Umbilical cord (tissue), 2 donors: ENCODE measurements around the gene EBF4. TPM values are rescaled to one million over a fixed set of nuclear protein-coding genes. Genes with fewer than 3 reads are reported as not detected.

Experiments used
- DNase-seq: peaks from one replicate; pipeline ENCODE4 v3.0.0-alpha.2; 2015; ENCODE audit warnings: low spot score
- total RNA-seq: library from RNA; depleted of rRNA; stranded (reverse); fragments of >200 nt; gene quantifications from one replicate; pipeline ENCODE4 v1.2.3, GENCODE V29; 2014; ENCODE audit warnings: low replicate concordance; ENCODE audit not compliant: insufficient read depth

Gene EBF4
- total RNA-seq, 1 donor from 2014 or later: 14.4 TPM

GRCh38 chr20:2699775-2700413 lies 7.3 kb downstream of the EBF4 start:
- no peak for DNase-seq

GRCh38 chr20:2700913-2701620 lies 8.5 kb downstream of the EBF4 start:
- DNase-seq: no peak

GRCh38 chr20:2701671-2702081 lies 9.1 kb downstream of the EBF4 start:
- no peak for DNase-seq

GRCh38 chr20:2703716-2704475 lies 11.3 kb downstream of the EBF4 start:
- no peak for DNase-seq

DNA sequence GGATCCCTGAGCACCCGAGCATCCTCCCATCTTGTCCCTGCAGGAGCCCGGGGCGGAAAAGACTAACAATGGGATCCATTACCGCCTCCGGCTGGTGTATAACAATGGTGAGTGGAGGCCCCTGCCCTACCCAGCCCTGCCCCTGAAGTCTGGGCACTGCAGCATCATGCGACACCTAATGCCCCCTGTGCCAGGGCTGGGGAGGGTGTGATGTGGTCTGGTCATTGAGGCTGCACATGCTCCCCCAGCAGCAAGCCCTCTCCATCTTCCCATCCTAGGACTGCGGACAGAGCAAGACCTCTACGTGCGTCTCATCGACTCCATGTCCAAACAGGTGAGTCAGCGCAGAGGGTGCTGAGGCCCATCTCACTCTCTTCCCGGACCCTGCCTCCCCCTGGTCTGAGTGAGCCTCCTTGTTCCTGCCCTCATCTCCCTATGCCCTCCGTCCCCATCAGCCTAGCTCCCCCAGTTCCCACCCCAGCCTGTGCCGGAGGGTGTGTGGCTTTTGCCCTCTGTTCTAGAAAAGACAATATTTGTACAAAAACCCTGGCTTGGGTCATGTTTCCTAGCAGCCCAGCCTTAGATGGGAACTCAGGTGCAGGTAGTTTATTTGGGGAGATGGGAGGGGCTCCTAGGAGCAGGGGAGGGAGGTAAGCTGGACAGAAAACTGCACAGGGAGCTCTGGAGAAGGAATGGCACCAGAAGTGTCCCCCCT lies 13.5 kb downstream of the EBF4 start:
- DNase-seq: no peak

DNA sequence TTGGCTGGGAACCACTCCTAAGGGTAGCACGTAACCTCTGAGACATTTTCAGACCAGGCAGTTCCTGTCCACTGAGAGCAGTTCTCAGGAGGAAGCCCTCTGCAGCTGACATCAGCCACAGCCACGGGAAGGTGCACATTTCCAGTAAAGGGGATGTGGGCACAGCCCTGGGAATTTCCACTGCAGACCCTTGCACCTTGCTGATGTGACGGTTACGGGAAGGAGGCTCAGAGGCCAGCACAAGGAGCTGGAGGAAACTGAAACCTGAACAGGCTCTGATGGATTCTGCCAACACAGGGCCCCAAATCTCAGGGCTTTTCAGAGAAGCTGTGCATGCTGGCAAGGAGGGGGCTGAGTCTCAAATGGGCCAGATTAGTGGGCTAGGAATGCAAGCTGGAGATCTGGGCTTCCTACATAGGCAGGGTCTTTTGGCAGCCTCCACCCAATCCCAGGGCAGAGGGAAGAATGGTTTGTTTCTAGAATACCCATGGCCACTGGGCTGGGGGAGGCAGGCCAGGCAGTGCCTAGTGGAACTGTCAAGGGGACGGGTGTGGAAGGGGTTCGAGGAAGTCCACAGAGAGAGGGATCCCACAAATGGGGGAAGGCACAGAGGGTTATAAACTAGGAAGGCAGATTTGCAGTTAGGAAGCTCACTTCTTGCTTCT lies 14.2 kb downstream of the EBF4 start:
- peak; percentile 57 for DNase-seq

- no peak for DNase-seq
These were observed 14.9 kb downstream of the EBF4 start for GRCh38 chr20:2707353-2708072.

GRCh38 chr20:2708073-2708415 lies 15.5 kb downstream of the EBF4 start:
- DNase-seq: no peak

- no peak for DNase-seq
These were observed 16.1 kb downstream of the EBF4 start for GRCh38 chr20:2708665-2709064.

- no peak for DNase-seq
These were observed 16.8 kb downstream of the EBF4 start for GRCh38 chr20:2709205-2709981.

- DNase-seq: no peak
These were observed 20.7 kb downstream of the EBF4 start for GRCh38 chr20:2713285-2713684.

GRCh38 chr20:2729251-2729713 lies 36.7 kb downstream of the EBF4 start:
- DNase-seq: peak; percentile 94

- peak; percentile 17 for DNase-seq
These were observed 37.2 kb downstream of the EBF4 start for GRCh38 chr20:2729791-2730190.

DNA sequence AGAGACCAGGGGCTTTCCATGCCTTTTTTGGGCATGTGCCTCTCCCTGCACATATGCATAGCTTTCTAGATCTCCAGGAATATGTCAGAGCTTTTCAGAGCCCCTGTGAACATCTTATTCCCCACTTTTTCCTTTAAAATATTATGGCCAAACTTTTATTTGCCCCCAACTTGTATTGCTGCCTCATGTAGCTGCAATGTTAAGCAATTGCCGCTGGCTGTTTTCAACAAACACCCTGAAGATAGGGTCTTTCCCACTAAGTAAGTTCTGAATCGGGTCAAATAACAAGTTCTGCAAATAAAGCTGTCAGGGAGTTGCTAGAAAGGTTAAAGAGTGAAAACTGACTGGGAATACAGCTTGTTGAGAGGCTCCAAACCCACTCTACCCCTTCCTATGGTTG lies 42.3 kb downstream of the EBF4 start:
- DNase-seq: no peak

- DNase-seq: no peak
These were observed 43.9 kb downstream of the EBF4 start for GRCh38 chr20:2736441-2736840.

- DNase-seq: no peak
These were observed 45.9 kb downstream of the EBF4 start for GRCh38 chr20:2738331-2739041.

DNA sequence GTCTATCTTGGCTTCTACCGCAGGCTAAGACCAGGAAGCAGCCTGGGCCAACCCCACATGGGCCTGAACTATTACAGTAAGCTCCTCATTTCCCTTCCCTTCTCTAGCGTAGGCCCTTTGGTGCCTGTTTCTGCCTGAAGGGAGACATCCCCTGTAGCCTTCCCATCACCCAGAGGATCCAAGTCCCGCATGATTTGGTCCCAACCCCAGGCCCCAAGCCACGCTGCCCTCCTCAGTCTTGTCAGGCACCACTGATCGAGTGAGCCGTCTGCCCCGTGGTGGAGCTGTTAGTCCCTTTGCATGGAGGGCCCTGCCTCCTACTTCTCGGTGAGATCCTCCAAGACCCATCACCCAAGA lies 46.4 kb downstream of the EBF4 start:
- no peak for DNase-seq

DNA sequence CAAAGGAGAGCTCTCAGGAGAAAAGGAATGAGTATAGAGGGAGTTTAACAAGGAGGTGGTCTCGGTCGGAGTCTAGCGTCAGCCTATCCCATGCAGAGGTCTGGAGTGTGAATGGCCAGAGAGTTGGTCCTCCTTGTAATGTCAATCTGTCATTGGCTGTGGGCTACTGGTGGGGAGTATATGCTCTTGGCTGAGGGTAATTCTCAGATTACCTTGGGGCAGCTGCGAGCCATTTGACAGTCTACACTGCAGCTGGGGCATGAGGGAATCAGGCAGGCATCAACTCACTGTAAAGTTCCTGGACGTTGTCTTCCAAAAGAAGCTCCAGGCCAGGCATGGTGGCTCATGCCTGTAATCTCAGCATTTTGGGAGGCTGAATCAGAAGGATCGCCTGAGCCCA lies 48.1 kb downstream of the EBF4 start:
- DNase-seq: no peak

DNA sequence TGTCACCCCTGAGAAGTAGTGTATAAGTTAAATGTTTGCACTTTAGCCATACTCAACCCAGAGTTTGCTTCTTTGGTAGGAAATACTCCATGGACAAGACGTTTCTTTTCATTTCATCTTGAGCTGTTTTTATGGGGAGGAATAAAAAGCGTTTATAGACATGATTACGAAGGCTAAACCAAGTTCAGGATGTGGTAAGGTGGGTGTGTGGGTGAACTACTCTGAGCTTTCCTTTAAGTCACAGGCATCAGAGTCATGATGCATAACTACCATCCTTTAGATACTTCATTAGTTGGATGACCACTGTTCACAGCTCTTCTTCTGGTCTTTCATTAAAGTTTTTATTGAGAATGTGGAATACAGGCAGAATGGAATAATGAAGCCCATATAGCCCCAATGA lies 48.9 kb downstream of the EBF4 start:
- DNase-seq: no peak

DNA sequence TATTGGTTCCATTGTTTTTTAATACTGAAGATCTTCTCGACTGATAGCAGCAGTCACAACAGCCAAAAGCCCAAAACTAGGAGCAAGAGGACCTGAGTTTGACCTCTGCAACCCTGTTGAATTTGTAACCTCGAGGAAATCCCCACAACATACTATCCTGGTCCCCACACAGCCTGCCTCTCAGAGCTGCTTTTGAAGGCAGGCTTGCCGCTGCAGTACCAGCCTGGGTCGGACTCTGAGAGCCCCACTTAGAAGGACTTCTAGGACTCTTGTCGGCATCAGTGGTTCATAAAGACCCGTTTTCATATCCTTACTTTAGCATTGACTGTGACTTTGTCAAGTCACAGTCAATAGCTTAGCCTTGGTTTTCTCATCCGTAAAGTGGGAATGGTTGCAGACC lies 49.3 kb downstream of the EBF4 start:
- no peak for DNase-seq
